ENCODE data around the gene SEMA5A. TPM values are rescaled to one million over a fixed set of nuclear protein-coding genes. Genes with fewer than 3 reads are reported as not detected.

SEMA5A gene
- total RNA-seq, 4 donors from 2014 or later = 13.4 to 22.3 (median 18.5) TPM

DNA sequence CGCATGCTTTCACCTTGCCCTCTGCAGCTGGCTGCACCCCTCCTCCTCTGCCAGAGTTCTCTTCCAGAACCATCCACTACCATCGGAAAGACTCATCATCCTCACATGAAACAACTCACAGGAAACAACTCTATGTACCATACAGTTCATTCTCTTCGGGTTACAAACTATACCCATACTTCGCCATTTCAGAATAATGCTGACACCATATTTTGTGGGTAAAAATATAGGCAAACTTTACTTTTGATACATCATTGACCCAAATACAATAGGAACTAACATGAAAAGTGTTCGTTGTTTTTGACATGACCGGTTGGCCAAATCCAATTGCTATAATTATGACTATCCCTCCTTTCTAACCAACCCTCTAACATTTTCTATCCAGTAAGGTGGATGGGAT lies 421.0 kb downstream of the SEMA5A start:
- 94 to 96% methylated on average over 6 of the region's 6 CpGs for WGBS, 2 donors
- H3K4me3 ChIP-seq (ENCODE audit: low read depth, poor library complexity, severe bottlenecking) = no peak overlapping the region
- intact Hi-C loops (cut with DNase I; ENCODE audit: low total_unique reads) = no loop called here
- DNase-seq (ENCODE audit: low spot score in 2 of 2) = no peak
- TF ChIP-seq POLR2A (IDR thresholded peaks at IDR 0.05) = no peak
- TF ChIP-seq CTCF (IDR thresholded peaks at IDR 0.05) = no peak

- DNase-seq (ENCODE audit: low spot score in 2 of 2) = peak in 1 of 2 donors; percentile 22
- TF ChIP-seq POLR2A (IDR thresholded peaks at IDR 0.05) = no peak
- no peak for TF ChIP-seq CTCF (IDR thresholded peaks at IDR 0.05)
- H3K4me3 ChIP-seq (ENCODE audit: low read depth, poor library complexity, severe bottlenecking) = no peak overlapping the region
- intact Hi-C loops (cut with DNase I; ENCODE audit: low total_unique reads) = no loop called here
- 65 to 68% methylated on average over 3 of the region's 3 CpGs for WGBS, 2 donors
Observed at GRCh38 chr5:9124071-9124470, 421.8 kb downstream of the SEMA5A start.

- DNase-seq (ENCODE audit: low spot score in 2 of 2) = no peak
- intact Hi-C loops (cut with DNase I; ENCODE audit: low total_unique reads) = no loop called here
- no peak for TF ChIP-seq CTCF (IDR thresholded peaks at IDR 0.05)
- no peak for TF ChIP-seq POLR2A (IDR thresholded peaks at IDR 0.05)
- no peak overlapping the region for H3K4me3 ChIP-seq (ENCODE audit: low read depth, poor library complexity, severe bottlenecking)
- WGBS, 2 donors = 93 to 97% methylated on average over 15 to 16 of the region's 16 CpGs
Observed at GRCh38 chr5:9122528-9122927, 423.3 kb downstream of the SEMA5A start.

GRCh38 chr5:9121597-9121996 lies 424.3 kb downstream of the SEMA5A start:
- TF ChIP-seq CTCF (IDR thresholded peaks at IDR 0.05) = no peak
- TF ChIP-seq POLR2A (IDR thresholded peaks at IDR 0.05) = no peak
- intact Hi-C loops (cut with DNase I; ENCODE audit: low total_unique reads) = no loop called here
- no peak for DNase-seq (ENCODE audit: low spot score in 2 of 2)
- 38 to 46% methylated on average over 1 of the region's 1 CpG for WGBS, 2 donors
- H3K4me3 ChIP-seq (ENCODE audit: low read depth, poor library complexity, severe bottlenecking) = no peak overlapping the region

DNA sequence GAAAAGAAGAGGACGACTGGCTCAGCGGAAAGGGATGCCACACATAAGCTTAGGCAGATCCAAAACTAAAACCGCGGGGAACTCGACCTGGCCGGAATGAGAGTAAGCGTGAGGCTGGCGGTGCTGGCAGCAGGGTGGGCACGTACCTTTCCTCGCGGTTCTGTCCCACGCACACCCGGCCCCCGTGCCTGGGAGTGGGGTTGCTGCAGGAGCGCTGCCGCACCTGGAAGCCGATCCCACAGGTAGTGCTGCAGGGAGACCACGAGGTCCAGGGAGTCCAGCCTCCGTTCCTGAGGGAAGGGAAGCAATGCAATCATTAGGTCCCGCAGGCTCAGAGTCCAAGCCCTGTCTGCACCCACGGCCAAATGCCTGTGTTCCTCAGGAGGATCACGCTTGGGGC lies 427.0 kb downstream of the SEMA5A start:
- intact Hi-C loops (cut with DNase I; ENCODE audit: low total_unique reads) = no loop called here
- no peak for TF ChIP-seq POLR2A (IDR thresholded peaks at IDR 0.05)
- no peak for TF ChIP-seq CTCF (IDR thresholded peaks at IDR 0.05)
- WGBS, 2 donors = 91% methylated on average over 22 of the region's 22 CpGs
- no peak overlapping the region for H3K4me3 ChIP-seq (ENCODE audit: low read depth, poor library complexity, severe bottlenecking)
- DNase-seq (ENCODE audit: low spot score in 2 of 2) = no peak

GRCh38 chr5:9115093-9115492 lies 430.8 kb downstream of the SEMA5A start:
- no peak for DNase-seq (ENCODE audit: low spot score in 2 of 2)
- intact Hi-C loops (cut with DNase I; ENCODE audit: low total_unique reads) = no loop called here
- no peak overlapping the region for H3K4me3 ChIP-seq (ENCODE audit: low read depth, poor library complexity, severe bottlenecking)
- 4 to 11% methylated on average over 1 of the region's 1 CpG for WGBS, 2 donors
- TF ChIP-seq CTCF (IDR thresholded peaks at IDR 0.05) (no peak), POLR2A (IDR thresholded peaks at IDR 0.05) (no peak)

Data from lower leg skin (tissue), 4 donors.